ENCODE measurements around the gene PBXIP1. TPM values are rescaled to one million over a fixed set of nuclear protein-coding genes. Genes with fewer than 3 reads are reported as not detected.

PBXIP1 gene
- polyA plus RNA-seq, 3 donors = 23.1 to 31.7 (median 24.0) TPM

DNA sequence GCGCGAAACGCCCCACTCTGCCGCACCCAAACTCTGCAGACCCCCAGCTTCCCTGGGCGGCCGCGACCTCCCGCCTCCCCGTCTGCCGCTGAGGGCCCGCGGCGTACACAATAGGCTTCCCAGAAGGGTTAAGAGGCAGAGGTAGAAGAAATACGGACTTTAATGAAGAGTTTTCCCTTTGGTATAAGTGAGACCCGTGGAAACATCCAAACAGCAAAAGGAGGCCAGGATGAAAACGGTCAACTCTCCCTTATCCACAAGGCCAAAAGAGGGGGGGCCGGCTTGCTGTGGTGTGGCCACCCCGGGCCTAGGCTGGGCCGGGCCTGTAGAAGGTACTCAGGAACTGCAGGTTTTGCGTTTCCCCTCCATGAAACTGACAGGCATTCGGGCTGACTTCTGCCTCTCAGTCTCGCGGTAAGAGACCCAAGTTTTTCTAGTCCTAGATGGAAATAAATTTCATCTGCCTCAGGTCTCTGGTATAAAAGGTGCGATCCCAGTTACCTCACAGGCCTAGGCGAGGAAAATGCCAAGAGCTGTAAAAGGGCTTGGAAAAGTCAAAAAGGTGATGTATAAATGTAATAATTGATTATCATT, 6.4 kb upstream of the PBXIP1 start:
- DNase-seq = no peak
- H2AFZ ChIP-seq (ENCODE audit: insufficient read depth, low read depth, low read length, poor library complexity, severe bottlenecking) = peak overlapping the region; percentile 88
- H3K79me2 ChIP-seq (ENCODE audit: insufficient read depth, low read length) = peaks cover 43% of the 10 kb centered on the region
- H3K4me2 ChIP-seq (replicated peaks; ENCODE audit: extremely low read depth, low read length, poor library complexity, severe bottlenecking) = peak overlapping the region; percentile 93
- Mint-ChIP-seq H3K27me3 (ENCODE audit: low read depth in 3 of 3) (peaks cover 0 to 3% (median 0%) of the 10 kb centered on the region in 3 donors), H3K4me1 (peaks cover 24% of the 10 kb centered on the region), H3K27ac (peak overlapping the region; percentile 78 to 90 (median 85)), H3K4me3 (peak overlapping the region; percentile 81 to 91), H3K36me3 (peaks cover 43 to 55% of the 10 kb centered on the region in 2 donors), H3K9me3 (no peaks in the 10 kb centered on the region)
- 0% methylated on average over 10 of the region's 25 CpGs for WGBS (ENCODE audit: insufficient coverage)
- intact Hi-C loops (cut with micrococcal nuclease) = loop anchor here (5.0 kb wide), 2 partner anchors 40 to 55 kb away; partner anchors contain the start of gene ZBTB7B (in 2 of the 2)
- H3K4me1 ChIP-seq (ENCODE audit: control insufficient read depth in 1 of 2, insufficient read depth in 2 of 2, low read length in 2 of 2) = peaks cover 17 to 30% of the 10 kb centered on the region in 2 donors
- no peaks in the 10 kb centered on the region for H3K27me3 ChIP-seq (ENCODE audit: control insufficient read depth in 2 of 2, insufficient read depth in 2 of 2, low read length in 2 of 2)
- peak overlapping the region; percentile 73 to 95 (median 93) for H3K4me3 ChIP-seq (replicated peaks in 1 of 3; ENCODE audit: low read depth in 2 of 3, low read length in 3 of 3)
- H3K9me3 ChIP-seq (replicated peaks in 1 of 2; ENCODE audit: control insufficient read depth in 1 of 2, insufficient read depth in 1 of 2, low read length in 2 of 2) = no peaks in the 10 kb centered on the region
- TF ChIP-seq, protein P1, sequence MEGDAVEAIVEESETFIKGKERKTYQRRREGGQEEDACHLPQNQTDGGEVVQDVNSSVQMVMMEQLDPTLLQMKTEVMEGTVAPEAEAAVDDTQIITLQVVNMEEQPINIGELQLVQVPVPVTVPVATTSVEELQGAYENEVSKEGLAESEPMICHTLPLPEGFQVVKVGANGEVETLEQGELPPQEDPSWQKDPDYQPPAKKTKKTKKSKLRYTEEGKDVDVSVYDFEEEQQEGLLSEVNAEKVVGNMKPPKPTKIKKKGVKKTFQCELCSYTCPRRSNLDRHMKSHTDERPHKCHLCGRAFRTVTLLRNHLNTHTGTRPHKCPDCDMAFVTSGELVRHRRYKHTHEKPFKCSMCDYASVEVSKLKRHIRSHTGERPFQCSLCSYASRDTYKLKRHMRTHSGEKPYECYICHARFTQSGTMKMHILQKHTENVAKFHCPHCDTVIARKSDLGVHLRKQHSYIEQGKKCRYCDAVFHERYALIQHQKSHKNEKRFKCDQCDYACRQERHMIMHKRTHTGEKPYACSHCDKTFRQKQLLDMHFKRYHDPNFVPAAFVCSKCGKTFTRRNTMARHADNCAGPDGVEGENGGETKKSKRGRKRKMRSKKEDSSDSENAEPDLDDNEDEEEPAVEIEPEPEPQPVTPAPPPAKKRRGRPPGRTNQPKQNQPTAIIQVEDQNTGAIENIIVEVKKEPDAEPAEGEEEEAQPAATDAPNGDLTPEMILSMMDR (IDR thresholded peaks at IDR 0.05) = peak; percentile 51
- H3K27ac ChIP-seq (ENCODE audit: low read depth in 1 of 2, low read length in 2 of 2) = peak overlapping the region; percentile 44 to 90
- H3K36me3 ChIP-seq (replicated peaks in 1 of 2; ENCODE audit: control insufficient read depth in 1 of 2, insufficient read depth in 2 of 2, low read length in 2 of 2) = peaks cover 56 to 63% of the 10 kb centered on the region in 2 donors
- peak overlapping the region; percentile 89 for H3K9ac ChIP-seq (ENCODE audit: insufficient read depth, low read length, poor library complexity, severe bottlenecking)
- peaks cover 53% of the 10 kb centered on the region for H4K20me1 ChIP-seq (ENCODE audit: insufficient read depth, low read length)

DNA sequence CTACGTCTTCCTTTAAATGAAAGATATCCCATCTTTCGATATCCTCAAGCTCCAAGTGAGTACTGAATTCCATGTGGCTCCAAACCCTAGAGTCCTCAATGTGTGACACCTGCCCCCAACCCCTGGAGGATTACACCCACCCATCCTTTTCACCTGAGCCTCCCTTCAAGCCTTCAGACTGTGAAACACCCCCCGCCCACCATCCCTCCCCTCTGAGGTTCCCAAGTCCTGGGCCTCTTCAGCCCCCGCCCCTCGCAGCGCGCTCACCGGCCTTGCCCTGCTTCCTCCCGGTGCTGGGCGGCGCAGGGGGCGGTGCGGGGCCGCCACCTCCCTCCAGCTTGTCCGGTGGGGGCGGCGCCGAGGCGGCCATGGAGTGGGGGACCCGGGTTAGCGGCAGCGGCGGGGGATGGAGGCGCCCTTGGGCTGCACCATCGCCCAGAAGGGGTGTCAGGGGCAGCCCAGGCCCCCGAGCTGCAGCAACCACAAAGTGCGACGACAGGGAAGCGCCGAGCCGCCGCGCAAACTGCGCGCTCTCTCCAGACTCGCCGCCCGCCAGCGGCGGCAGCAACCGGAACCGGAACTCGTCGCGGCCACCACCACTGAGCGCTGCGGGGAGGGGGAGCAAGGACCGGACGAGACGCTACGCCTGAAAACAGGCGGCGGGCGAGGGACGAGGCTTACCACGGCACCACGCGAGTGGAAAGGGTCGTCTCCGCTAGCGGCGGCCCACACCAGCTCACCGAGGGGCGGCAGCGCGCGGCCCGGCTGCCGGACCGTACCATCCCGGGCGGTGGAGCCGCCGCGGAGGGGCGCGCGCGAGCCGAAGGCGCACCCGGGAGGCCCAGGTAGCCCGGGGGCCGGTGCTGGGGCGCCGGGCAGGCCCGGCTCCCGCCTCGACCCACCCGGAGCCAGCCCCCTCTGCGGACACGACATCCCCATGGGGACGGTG, 5.6 kb upstream of the PBXIP1 start, which contains the start of gene PYGO2:
Gene PYGO2 (minus strand): TSS at position 576 of the 949 bp plus-strand sequence. CDS start 206 bp downstream, at position 370.
- Histone ChIP-seq H3K4me1 (ENCODE audit: control insufficient read depth in 1 of 2, insufficient read depth in 2 of 2, low read length in 2 of 2) (peaks cover 21 to 36% of the 10 kb centered on the region in 2 donors), H3K27me3 (ENCODE audit: control insufficient read depth in 2 of 2, insufficient read depth in 2 of 2, low read length in 2 of 2) (no peaks in the 10 kb centered on the region), H3K4me2 (replicated peaks; ENCODE audit: extremely low read depth, low read length, poor library complexity, severe bottlenecking) (peak within 1 kb of the TSS; percentile 93), H4K20me1 (ENCODE audit: insufficient read depth, low read length) (peaks cover 45% of the 10 kb centered on the region), H3K9me3 (replicated peaks in 1 of 2; ENCODE audit: control insufficient read depth in 1 of 2, insufficient read depth in 1 of 2, low read length in 2 of 2) (no peaks in the 10 kb centered on the region), H3K36me3 (replicated peaks in 1 of 2; ENCODE audit: control insufficient read depth in 1 of 2, insufficient read depth in 2 of 2, low read length in 2 of 2) (peaks cover 48 to 55% of the 10 kb centered on the region in 2 donors), H3K4me3 (replicated peaks in 1 of 3; ENCODE audit: low read depth in 2 of 3, low read length in 3 of 3) (peak within 1 kb of the TSS; percentile 73 to 95 (median 93)), H3K9ac (ENCODE audit: insufficient read depth, low read length, poor library complexity, severe bottlenecking) (peak within 1 kb of the TSS; percentile 89), H3K79me2 (ENCODE audit: insufficient read depth, low read length) (peaks cover 38% of the 10 kb centered on the region), H2AFZ (ENCODE audit: insufficient read depth, low read depth, low read length, poor library complexity, severe bottlenecking) (peak within 1 kb of the TSS; percentile 88), H3K27ac (ENCODE audit: low read depth in 1 of 2, low read length in 2 of 2) (peak within 1 kb of the TSS; percentile 57 to 90)
- Mint-ChIP-seq H3K9me3 (no peaks in the 10 kb centered on the region), H3K36me3 (peaks cover 35 to 47% of the 10 kb centered on the region in 2 donors), H3K4me1 (peaks cover 29% of the 10 kb centered on the region), H3K27ac (peak within 1 kb of the TSS; percentile 78 to 92 (median 87)), H3K4me3 (peak within 1 kb of the TSS; percentile 81 to 91), H3K27me3 (ENCODE audit: low read depth in 3 of 3) (peaks cover 0 to 2% (median 0%) of the 10 kb centered on the region in 3 donors)
- TF ChIP-seq, protein P1 (IDR thresholded peaks at IDR 0.05) = peak; percentile 85
- intact Hi-C loops (cut with micrococcal nuclease) = loop anchor here (5.0 kb wide), 2 partner anchors 41 to 56 kb away; partner anchors contain the start of gene ZBTB7B (in 2 of the 2)
- DNase-seq = peak; percentile 64 to 68 (median 64)
- under 1% methylated on average over 92 of the region's 93 CpGs for WGBS (ENCODE audit: insufficient coverage)
